ENCODE results near the gene NEDD4L.
"Not testable (repeated sequence)": the region's sequence is repeated elsewhere in the genome, so short reads cannot be mapped to it uniquely, and the experiment has no call there.

Gene NEDD4L

DNA sequence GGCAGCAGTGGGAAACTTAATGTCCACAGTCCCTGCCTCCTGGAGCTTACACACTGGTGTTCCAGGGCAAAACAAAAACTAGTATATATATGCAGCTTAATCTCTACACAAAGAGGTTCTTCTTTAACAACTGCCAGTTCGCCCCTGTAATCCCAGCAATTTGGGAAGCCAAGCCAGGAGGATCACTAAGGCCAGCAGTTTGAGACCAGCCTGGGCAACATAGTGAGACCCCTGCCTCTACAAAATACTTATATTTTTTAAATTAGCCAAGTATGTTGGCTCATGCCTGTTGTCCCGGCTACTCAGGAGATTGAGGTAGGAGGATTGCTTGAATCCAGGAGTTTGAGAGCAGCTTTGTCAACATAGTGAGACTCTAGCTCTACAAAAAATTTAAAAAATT, 17.2 kb upstream of the NEDD4L start:
- DNase-seq (ENCODE audit: low spot score): no peak

DNA sequence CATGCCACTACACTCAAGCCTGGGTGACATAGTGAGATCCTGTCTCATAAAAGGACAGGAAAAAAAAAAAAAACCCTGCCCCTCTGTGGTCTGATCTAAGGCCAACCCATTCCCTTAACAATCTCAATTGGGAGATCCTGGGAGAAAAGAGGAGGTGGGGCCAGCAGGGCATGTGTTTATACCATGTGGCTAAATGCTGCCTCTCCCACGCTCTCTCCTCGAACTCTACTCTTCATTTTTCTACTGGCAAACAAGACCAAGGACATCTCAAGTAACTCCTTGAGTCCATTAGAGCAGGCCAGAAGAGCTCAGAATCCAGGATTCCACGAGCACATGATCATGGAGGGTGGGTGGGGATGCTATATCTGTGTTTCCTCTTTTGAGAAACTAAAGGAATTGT, 16.7 kb upstream of the NEDD4L start:
- DNase-seq (ENCODE audit: low spot score): no peak

DNA sequence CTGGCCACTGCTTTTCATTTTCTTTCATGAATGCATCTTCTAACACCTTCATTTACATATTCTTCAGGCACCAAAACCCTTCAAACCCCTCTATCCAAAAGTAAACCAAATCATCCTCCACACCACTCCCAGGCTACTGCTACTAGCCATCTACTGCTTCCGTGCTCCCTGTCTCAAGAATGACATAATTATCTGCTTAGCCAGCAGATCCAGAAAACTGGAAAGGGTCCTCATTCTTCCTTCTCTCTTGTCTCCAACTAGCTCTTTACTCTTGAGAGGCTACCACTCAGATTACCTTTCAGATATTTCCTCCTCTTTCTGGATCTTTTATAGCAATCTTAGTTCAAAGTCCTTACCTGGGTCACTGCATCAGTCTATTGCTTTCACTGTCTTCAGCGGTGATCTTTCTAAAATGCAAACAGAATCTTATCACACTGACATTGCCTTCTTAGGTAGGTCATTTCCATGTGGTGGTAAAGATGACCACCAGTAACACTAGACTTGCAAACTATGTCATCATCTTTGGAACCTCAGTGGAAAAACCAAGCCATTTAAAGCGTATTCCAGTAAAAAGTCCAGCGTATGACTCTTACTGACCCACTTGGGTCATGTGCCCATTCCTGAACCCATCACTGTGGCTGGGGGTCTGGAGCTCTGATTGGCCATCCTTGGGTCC, 15.8 kb upstream of the NEDD4L start:
- no peak for DNase-seq (ENCODE audit: low spot score)

DNA sequence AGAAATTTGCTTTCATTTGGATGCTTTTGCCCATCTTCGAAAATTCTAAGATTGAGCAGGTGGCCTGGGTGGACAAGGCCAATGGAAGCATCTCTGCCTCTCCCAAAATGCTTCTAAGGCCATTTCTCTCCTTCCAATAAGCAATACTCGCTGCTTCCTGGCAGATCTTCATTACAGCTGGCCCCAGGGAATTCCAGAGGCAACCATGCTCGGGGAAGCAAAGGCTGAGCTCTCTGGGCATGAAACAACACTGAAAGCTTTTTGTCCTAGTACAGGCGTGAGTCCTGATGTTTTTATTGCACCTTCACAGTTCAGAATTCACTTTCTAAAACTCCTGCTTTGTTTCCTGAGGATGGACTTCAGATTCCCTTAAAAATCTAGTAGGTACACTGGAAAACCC, 11.8 kb upstream of the NEDD4L start:
- DNase-seq (ENCODE audit: low spot score): no peak

DNA sequence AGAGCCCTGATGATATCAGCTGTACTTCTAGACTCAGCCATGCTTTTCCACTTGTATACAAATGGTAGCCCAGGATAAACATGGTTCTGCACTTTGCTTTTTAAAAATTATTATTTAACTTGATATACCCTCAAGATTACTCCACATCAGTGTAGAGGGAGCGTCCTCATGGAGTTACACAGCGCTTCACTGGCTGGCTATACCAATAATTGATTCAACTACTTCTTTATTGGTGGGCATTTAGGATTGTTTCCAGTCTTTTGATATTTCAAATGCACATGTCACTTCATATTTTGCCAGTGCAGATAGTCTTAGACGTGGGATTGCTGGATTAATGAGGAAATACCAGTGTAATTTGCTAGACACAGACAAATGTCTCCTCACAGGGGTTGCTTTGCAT, 10.8 kb upstream of the NEDD4L start:
- DNase-seq (ENCODE audit: low spot score): no peak

DNA sequence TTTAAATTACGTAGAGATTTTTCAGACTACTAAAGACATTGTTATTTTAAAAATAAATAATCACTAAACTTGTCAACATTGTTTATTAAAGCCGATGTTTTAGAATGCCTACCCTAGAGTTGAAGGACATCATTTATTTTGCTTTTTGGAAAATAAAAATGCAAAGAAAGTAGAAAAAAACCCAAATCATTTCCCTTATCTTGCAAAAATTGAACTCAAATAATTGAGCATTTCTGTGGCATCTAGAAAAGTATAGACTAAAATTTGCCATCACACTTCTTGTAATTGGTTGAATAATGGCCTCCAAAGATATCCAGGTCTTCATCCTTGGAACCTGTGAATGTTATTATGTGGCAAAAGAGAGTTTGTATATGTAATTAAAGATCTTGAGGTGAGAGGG, 9.7 kb upstream of the NEDD4L start:
- DNase-seq (ENCODE audit: low spot score): no peak

DNA sequence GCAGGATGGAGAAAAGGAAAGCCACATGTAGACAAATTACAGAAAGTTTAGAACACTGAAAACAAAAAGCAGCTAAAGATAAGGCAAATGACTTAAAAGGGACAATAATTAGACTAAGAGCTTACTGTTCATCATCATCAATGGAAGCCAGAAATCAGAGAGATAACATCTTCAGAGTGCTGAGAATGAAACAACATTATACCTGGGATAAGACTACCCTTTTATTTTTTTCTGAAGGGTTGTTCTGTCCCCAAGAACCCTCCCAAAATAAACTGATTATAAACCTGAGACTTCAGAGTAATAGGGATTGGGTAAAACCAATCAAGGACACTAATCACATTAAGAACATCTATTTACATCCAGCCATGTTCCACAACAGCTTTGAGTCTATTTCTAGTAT, 6.9 kb upstream of the NEDD4L start:
- DNase-seq (ENCODE audit: low spot score): no peak

DNA sequence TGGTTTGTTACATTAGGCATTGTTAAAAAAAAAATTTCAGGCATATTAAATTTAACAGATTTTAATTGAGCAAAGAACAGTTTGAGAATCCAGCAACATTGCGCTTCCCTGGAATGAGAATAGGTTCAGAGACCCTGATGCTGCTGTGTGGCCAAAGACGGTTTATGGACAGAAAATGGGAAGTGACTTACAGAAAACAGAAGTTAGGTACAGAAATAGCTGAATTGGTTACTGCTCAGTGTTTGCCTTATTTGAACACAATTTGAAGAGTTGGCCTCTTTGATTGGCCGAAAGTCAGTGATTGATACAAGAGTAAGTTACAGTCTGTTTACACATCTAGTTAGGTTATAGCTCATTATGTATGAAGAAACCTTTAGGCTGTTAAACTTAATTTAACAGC, 6.0 kb upstream of the NEDD4L start:
- no peak for DNase-seq (ENCODE audit: low spot score)

DNA sequence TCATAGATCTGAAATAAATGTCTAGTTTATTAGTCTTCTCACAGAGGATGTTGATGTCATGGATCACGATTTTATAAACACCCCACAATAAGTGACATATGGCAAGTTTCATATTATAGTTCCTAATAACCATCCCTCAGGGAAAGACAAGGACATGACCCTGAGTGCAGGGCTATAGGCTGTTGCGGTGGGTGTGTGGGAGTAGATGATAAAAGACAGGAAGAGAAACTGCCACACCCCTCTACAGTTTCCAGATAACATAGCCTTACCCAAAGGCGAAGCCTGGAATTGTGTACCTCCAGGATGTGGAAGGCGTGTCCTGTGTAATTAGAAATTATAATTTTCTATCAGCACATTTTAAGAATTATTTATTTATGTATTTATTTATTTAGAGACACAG, 2.4 kb upstream of the NEDD4L start:
- DNase-seq (ENCODE audit: low spot score): no peak

DNA sequence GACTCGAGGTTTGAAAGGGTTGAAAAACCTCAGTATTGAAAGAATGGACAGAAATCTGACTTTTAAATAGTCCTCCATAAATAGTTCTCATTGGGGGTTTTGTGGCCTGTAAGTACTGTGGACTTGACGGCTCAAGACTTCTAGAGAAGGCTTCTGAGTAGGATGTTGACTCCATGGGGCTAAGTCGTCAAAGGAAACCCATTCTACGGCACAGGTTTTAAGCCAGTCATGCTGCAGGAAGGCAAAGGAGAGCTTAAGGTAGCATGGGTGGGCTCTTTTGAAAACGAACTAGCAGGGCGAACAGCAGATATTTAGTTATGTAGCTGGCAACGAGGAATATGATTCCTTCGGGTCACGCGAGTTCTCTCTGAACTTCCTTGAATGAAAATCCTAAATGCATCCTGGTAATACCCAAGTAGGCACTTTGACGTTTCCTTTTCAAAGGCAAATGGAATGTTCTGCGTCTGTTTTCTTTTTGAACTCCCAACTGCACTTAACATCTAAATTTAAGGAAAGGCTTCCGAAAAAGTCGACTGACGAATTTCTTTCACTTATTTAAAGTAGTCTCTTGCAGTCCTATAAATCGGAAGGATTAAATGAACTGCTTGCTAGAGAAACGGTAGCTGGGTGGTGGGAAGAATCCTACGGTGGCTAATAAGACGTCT, 1.1 kb upstream of the NEDD4L start:
- no peak for DNase-seq (ENCODE audit: low spot score)

DNA sequence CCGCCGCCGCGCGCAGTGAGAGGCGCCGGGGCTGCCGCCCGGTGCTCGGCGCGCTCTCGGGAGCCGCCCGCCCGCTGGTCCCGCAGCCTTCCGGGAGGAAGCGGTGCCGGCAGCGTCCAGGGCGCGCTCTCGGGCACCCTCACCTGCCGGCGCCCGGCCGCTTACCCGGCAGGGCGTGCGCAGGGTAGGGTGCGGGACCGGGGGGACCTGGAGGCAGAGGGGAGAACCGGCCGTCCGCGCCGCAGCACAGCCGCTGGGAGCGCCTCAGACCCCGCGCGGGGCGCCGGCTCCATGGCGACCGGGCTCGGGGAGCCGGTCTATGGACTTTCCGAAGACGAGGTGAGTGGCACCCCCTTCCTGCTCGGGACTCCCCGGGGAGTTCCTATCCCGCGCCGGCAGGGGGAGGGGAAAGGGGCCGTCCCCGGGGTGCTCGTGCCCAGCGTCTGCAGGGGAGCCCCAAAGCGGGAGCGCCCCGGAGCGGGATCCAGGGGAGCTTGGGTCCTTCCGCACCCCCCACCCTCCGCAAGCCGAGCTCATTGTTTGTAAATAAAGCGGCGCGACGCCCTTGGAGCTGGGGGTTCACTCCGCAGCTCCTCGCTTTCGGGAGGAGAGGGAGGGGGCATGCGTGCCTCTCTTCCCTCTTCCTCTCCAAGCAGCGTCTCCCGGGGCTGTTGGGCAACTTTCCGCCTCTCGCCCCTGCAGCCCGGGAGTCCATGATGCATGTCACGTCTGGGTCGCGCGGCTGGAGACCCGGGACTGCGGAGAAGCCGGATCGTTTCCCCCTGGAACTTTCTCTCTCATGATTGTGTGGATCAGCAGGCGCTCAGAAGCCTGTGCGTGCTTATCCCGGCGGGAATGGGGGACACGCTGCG, 580 bp downstream of the NEDD4L start:
- DNase-seq (ENCODE audit: low spot score): peak; percentile 27

DNA sequence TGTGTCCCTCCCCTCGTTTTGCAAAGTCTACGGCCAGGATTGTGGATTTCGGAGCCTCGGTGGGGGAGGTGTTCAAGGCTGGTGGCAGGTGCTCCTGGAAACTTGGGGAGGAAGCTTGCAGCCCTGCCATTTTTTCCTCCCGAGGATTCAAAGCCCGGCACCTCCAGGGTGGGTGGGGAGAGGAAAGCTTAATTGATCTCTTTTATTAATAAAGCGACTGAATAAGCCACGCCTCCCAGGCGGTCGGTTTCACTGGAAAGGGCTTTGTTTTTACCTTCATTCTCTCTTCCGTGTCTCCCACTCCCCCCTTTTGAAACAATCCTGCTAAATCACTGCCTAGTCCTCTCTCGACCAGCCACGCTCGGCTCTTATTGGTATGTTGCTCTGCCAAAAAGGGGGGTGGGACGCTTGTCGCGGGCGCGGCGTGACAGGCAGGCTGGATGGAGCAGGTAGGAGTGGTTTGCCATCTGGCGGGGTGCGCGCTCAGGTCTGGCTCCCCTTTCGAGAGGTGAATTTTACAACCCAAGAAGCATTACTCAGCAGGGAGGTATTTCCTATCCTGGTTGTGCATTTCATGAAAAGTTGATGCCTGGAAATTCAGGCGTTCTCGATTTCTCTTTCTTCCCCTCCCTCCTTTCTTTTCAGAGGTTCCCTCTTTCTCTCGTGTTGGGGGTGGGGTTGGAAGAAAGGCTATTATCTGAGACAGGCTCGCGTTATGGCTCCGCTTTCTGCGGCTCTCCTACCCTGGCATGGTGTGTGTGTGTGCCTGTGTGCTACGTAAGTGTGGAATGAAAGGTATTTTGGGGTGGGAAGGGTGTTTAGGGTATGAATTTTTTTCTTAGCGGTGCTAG, 1.4 kb downstream of the NEDD4L start:
- peak; percentile 26 for DNase-seq (ENCODE audit: low spot score)

DNA sequence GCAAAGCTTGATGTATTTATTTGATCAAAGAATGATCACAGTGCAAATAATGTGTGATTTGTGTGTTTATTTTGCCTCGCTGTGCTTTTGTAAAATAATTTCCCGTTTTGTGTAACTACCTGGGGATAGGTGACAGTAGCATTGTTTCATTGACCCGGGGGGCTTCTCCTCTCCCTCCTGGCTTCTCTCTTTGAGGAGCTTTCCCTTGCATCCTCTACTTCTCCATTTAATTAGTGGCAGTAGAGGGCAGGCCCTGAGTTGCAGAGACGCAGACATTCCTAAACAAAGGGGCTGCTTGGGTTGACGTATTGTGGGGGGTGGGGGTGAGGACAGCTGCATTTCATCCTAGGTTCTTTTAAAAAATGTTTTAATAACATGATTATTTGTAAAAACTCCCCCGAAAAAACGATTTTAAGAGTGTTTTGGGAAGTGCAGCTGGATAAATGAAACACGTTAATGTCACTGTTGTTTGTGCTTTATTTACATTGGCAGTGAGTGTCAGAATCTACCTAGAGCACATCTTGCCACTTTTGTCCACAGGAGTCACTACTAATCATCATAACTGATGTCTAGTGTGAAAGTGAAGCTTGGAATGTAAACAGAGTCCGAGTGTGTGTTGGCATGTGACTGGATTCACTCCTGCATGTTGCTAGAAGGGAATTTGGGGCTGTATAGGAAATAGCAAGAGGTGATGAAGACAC, 2.2 kb downstream of the NEDD4L start:
- no peak for DNase-seq (ENCODE audit: low spot score)

DNA sequence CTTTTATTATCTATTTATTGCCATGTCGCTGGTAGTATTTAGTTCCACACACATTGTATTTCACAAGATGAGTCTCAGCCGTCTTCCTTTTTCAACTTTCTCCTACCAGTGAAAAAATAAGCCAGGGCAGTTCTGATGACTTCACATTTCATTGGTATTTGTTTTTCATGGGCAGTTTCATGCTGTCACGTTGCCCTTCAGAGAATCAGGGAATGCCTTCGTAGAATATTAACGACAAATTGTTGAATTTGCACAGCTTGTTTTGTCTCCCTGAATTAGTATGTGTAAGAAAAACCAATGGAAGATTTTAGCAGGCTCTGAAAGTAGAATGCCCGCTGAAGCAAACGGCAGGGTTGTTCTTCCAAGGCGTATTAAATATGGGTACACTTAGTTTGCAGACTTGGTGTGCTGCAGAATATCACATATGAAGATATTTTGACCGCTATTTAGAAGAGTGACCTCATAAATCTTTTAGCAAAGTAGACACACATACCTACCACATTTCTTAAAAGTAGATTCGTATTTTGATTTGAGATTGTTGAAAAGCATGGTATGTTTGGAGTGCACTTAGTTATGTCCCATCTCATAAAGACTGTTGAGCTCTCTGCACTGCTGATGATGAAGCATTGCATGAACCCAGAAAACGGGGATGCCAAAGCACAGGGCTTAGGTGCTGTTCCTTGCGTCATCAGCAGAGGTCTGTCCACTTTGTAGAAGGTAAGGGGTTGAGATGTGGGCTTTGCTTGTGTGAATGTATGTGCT, 2.9 kb downstream of the NEDD4L start:
- DNase-seq (ENCODE audit: low spot score): no peak

DNA sequence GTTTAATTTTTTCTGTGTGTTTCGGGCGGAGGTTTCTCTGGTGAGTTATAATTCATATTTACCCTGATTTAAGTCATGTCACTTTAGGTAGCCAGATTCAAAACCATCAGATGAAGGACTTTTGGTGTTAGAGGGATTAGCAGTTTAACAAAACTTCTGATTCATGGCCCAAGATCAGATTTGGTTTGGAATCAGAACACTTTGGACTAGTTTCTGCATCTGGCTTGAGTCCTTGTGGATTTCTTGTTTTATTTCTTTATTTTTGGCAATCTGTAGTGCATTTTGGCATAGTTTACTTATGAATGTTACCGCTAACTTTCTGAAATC, 3.5 kb downstream of the NEDD4L start:
- DNase-seq (ENCODE audit: low spot score): no peak

DNA sequence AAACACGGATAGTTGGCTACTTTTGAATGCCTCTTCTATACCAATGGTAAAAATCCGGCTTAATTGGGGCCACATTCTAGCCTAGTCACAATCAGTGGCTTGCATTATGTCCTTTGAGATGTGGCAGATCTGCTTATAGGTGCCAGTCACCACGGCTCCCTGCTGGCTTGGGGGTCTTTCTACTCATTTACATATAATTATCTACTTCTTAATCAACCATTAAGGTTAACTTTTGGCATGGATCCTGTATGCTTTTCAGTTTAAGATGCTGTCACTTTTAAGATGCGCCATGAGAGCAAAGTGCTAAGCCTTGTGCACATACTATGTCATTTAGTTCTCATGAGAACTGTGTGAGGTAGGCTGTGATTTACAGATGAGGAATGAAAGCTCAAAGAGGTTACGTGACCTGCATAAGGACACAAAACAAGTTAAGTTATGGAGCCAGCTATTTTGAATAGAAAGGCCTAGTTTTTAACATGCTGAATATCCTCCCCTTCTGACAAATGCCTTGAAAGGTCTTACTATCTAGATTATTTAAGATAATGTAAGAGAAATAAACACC, 4.1 kb downstream of the NEDD4L start:
- DNase-seq (ENCODE audit: low spot score): no peak

DNA sequence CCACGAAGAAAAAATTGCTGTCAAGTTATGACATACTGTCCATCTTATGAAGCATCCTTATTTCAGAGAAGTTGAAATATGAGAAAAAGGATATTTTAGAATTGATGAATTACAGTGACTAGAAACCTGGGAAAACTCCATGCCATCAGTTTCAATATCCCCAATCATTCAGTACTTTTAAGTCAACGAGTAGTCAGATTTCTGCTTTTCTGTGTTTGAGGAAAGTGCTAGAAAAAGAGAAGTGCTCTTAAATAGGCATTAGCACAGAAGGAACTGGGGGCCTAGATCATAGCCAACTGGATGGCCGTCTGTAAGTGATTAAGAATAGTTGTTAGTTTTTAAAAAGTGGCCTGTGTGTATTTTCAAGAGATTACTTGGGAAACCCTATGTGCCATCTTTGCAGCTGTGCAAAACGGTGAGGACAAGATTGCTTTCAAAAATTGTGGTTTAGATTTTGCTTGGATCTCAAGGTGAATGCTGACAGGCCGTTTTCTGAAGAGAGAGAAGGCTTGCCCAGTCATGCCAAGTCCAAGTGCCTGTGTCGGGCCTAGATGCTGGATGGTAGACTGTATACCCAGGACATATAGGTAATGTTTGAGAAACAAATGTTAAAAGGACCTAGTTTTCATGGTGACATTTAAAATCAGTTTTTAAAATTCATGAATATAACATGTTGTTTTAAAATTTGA, 5.1 kb downstream of the NEDD4L start:
- no peak for DNase-seq (ENCODE audit: low spot score)

DNA sequence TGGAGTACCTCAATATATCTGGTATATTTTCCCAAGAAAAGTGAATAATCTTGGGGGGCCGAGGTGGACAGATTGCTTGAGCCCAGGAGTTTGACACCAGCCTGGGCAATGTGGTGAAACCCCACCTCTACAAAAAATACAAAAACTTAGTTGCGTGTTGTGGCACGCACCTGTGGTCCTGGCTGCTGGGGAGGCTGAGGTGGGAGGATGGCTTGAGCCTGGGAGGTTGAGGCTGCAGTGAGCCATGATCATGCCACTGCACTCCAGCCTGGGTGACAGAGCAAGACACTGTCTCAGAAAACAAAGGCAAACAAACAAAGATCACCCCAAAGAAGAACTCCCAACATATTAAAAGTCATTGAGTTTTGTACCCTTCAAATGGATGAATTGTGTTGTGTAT, 6.9 kb downstream of the NEDD4L start:
- DNase-seq (ENCODE audit: low spot score): not testable (repeated sequence)

DNA sequence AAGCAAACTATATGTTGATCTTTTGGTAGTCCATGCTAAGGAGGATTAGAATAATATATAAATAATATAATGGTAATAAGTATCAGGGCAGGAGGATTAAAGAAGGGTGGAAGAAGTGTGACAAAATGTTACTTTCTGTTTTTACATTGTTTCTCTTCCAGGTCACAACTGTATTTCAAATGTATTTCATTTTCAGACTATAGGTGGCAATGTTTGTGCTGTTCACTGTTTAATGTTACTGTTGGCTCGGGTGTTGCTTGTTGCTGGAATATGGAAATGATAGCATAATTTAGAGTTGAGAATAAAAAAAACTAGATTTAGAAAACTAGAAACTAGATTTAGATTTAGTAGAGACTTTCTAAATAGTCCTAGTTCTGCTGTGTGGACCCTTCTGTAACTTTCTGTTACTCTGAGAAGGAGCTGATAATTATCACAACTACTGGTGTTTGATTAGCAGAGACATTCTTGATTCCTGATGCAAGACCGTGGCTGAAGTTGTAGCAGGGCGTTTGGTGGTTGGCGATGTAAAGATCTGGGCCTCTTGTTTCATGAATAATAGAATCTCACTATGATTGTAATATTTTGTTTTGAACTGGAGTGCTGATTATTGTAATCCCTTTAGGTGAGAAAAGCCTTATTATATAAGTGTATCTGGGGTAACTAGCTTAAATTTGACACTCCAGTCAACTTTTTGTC, 7.9 kb downstream of the NEDD4L start:
- no peak for DNase-seq (ENCODE audit: low spot score)
